ENCODE data around the gene FRMD4A. TPM values are rescaled to one million over a fixed set of nuclear protein-coding genes. Genes with fewer than 3 reads are reported as not detected.
"Not testable (repeated sequence)": the region's sequence is repeated elsewhere in the genome, so short reads cannot be mapped to it uniquely, and the experiment has no call there.

Gene FRMD4A
- total and polyA plus RNA-seq, 7 donors: 2.9 to 9.1 (median 6.2) TPM

- no peaks in the 10 kb centered on the region for H3K36me3 ChIP-seq (ENCODE audit: insufficient read depth in 1 of 2, low read depth in 1 of 2)
- H3K27me3 ChIP-seq (ENCODE audit: insufficient read depth in 3 of 3, low read length in 2 of 3): no peaks in the 10 kb centered on the region
- no peak for DNase-seq
- intact Hi-C loops (cut with DNase I): loop anchor here (2.0 to 10.0 kb wide), 5 partner anchors 62 to 405 kb away; no protein-coding TSS in a partner anchor
- no peak for TF ChIP-seq CTCF (IDR thresholded peaks at IDR 0.05)
- H3K4me3 ChIP-seq: no peak overlapping the region
- no peak overlapping the region for H3K27ac ChIP-seq
- 76 to 88% (median 77%) methylated on average over 6 of the region's 6 CpGs for WGBS, 3 donors
- no peak for ATAC-seq
- no peaks in the 10 kb centered on the region for H3K4me1 ChIP-seq
- no peaks in the 10 kb centered on the region for H3K9me3 ChIP-seq
Measured at GRCh38 chr10:13779748-13780147, 551.0 kb downstream of the FRMD4A start.

- not testable (repeated sequence) for ATAC-seq; H3K27me3 ChIP-seq (ENCODE audit: insufficient read depth in 3 of 3, low read length in 2 of 3); H3K9me3 ChIP-seq; H3K27ac ChIP-seq; H3K4me1 ChIP-seq; H3K4me3 ChIP-seq; DNase-seq; H3K36me3 ChIP-seq (ENCODE audit: insufficient read depth in 1 of 2, low read depth in 1 of 2)
- WGBS, 3 donors: 84 to 94% (median 93%) methylated on average over 4 of the region's 4 CpGs
- intact Hi-C loops (cut with DNase I): loop anchor here (1.0 to 10.0 kb wide), 5 partner anchors 61 to 404 kb away; no protein-coding TSS in a partner anchor
Measured at GRCh38 chr10:13778693-13778960, 552.1 kb downstream of the FRMD4A start.

GRCh38 chr10:13776861-13777311, 553.8 kb downstream of the FRMD4A start:
- no peaks in the 10 kb centered on the region for H3K36me3 ChIP-seq (ENCODE audit: insufficient read depth in 1 of 2, low read depth in 1 of 2)
- ATAC-seq (no peak), DNase-seq (no peak)
- WGBS, 3 donors: 58 to 74% (median 63%) methylated on average over 7 of the region's 7 CpGs
- intact Hi-C loops (cut with DNase I): loop anchor here in 1 of 2 donors (1.0 to 10.0 kb wide), 4 partner anchors 60 to 402 kb away; no protein-coding TSS in a partner anchor
- H3K27me3 ChIP-seq (ENCODE audit: insufficient read depth in 3 of 3, low read length in 2 of 3): peaks cover 0 to 10% (median 0%) of the 10 kb centered on the region in 3 donors
- H3K27ac ChIP-seq: no peak overlapping the region
- H3K4me3 ChIP-seq: no peak overlapping the region
- H3K9me3 ChIP-seq: no peaks in the 10 kb centered on the region
- TF ChIP-seq CTCF (IDR thresholded peaks at IDR 0.05): no peak
- no peaks in the 10 kb centered on the region for H3K4me1 ChIP-seq

- Histone ChIP-seq H3K27me3 (ENCODE audit: insufficient read depth in 3 of 3, low read length in 2 of 3) (peaks cover 0 to 10% (median 0%) of the 10 kb centered on the region in 3 donors), H3K4me3 (no peak overlapping the region), H3K9me3 (no peaks in the 10 kb centered on the region), H3K27ac (no peak overlapping the region), H3K4me1 (no peaks in the 10 kb centered on the region), H3K36me3 (ENCODE audit: insufficient read depth in 1 of 2, low read depth in 1 of 2) (no peaks in the 10 kb centered on the region)
- WGBS, 3 donors: 81 to 86% (median 85%) methylated on average over 14 of the region's 14 CpGs
- ATAC-seq: no peak
- intact Hi-C loops (cut with DNase I): loop anchor here in 1 of 2 donors (1.0 to 10.0 kb wide), 4 partner anchors 59 to 401 kb away; no protein-coding TSS in a partner anchor
- TF ChIP-seq CTCF (IDR thresholded peaks at IDR 0.05): no peak
- no peak for DNase-seq
Measured at GRCh38 chr10:13775786-13776775, 554.6 kb downstream of the FRMD4A start.

GRCh38 chr10:13774303-13774893, 556.3 kb downstream of the FRMD4A start:
- no peak for ATAC-seq
- no peak for DNase-seq
- Histone ChIP-seq H3K36me3 (ENCODE audit: insufficient read depth in 1 of 2, low read depth in 1 of 2) (no peaks in the 10 kb centered on the region), H3K4me1 (no peaks in the 10 kb centered on the region), H3K27me3 (ENCODE audit: insufficient read depth in 3 of 3, low read length in 2 of 3) (peaks cover 0 to 10% (median 0%) of the 10 kb centered on the region in 3 donors), H3K4me3 (no peak overlapping the region), H3K9me3 (no peaks in the 10 kb centered on the region), H3K27ac (no peak overlapping the region)
- WGBS, 3 donors: 58 to 63% (median 62%) methylated on average over 9 of the region's 9 CpGs
- intact Hi-C loops (cut with DNase I): loop anchor here in 1 of 2 donors (10.0 kb wide), 1 partner anchor 400 kb away; no protein-coding TSS in a partner anchor
- no peak for TF ChIP-seq CTCF (IDR thresholded peaks at IDR 0.05)

All from psoas muscle (tissue), 8 donors.